H1 (cell line): Measurements from ENCODE around the gene DOK7. TPM values are rescaled to one million over a fixed set of nuclear protein-coding genes. Genes with fewer than 3 reads are reported as not detected.

Experiments
- CTCF ChIA-PET: fragments of 300-600 bp; sonication (Branson Sonifier 250); formaldehyde crosslinking; loops from one replicate; lab custom pipeline; 2021; ENCODE audit not compliant: partially characterized antibody; lab: Charles Lee
- POLR2A ChIA-PET: fragments of 300-600 bp; sonication (Branson Sonifier 250); formaldehyde crosslinking; loops from one replicate; lab custom pipeline; 2021; ENCODE audit warnings: inconsistent platforms; ENCODE audit not compliant: partially characterized antibody; lab: Charles Lee
- DNase-seq, 2 experiments: peaks; one replicate each; pipeline versions ENCODE4 v3.0.0 to v3.0.0-alpha.2; 2010 to 2022; ENCODE audit warnings: low spot score in 2 of 2, low read depth in 1 of 2, mixed read lengths in 1 of 2
- FAIRE-seq: peaks from 2 replicates; lab custom pipeline; 2011; peaks lifted over from hg19 to GRCh38; lab: Jason Lieb, UNC
- H2AFZ ChIP-seq: 2 replicates; pipeline ENCODE4 v1.8.1; 2012; ENCODE audit warnings: low read length, inconsistent platforms
- H2AK5ac ChIP-seq: 2 replicates; pipeline ENCODE4 v1.6.1; 2013; ENCODE audit warnings: low read depth, low read length
- H2BK120ac ChIP-seq: replicated peaks from 2 replicates; pipeline ENCODE3; 2013; ENCODE audit warnings: low read depth, low read length, inconsistent platforms
- H2BK12ac ChIP-seq: 2 replicates; pipeline ENCODE4 v1.6.1; 2013; ENCODE audit warnings: low read depth, low read length
- H2BK15ac ChIP-seq: 2 replicates; pipeline ENCODE4 v1.6.1; 2013; ENCODE audit warnings: low read length
- H2BK20ac ChIP-seq: 2 replicates; pipeline ENCODE4 v1.6.1; 2013; ENCODE audit warnings: low read length
- H2BK5ac ChIP-seq: 2 replicates; pipeline ENCODE4 v1.6.1; 2013; ENCODE audit warnings: low read depth, low read length
- H3K14ac ChIP-seq: 2 replicates; pipeline ENCODE4 v1.6.1; 2013; ENCODE audit warnings: inconsistent platforms; ENCODE audit not compliant: insufficient read length
- H3K18ac ChIP-seq: 2 replicates; pipeline ENCODE4 v1.6.1; 2013; ENCODE audit warnings: low read length; ENCODE audit errors: extremely low read depth
- H3K23ac ChIP-seq: 2 replicates; pipeline ENCODE4 v1.6.1; 2013; ENCODE audit warnings: inconsistent platforms; ENCODE audit not compliant: insufficient read length
- H3K23me2 ChIP-seq: 2 replicates; pipeline ENCODE4 v1.6.1; 2013; ENCODE audit warnings: low read depth, low read length
- H3K27ac ChIP-seq: 2 replicates; pipeline ENCODE4 v1.6.1; 2011; ENCODE audit warnings: low read depth, low read length, inconsistent platforms
- H3K27me3 ChIP-seq, 4 experiments: replicated peaks in 1 of 4; 1 replicate in 1 of 4; 2 replicates in 3 of 4; pipeline versions ENCODE4 v1.6.1 to v1.8.1; 2011 to 2013; ENCODE audit warnings: low read length in 3 of 4, mild to moderate bottlenecking in 3 of 4, inconsistent platforms in 2 of 4, mixed read lengths in 2 of 4, moderate library complexity in 1 of 4; ENCODE audit not compliant: control insufficient read depth in 3 of 4, insufficient read depth in 3 of 4; ENCODE audit errors: extremely low read depth in 1 of 4
- H3K36me3 ChIP-seq, 4 experiments: 2 replicates each; pipeline versions ENCODE4 v1.6.1 to v1.8.1; 2011 to 2013; ENCODE audit warnings: mild to moderate bottlenecking in 4 of 4, low read length in 3 of 4, moderate library complexity in 2 of 4, control low read depth in 1 of 4, inconsistent platforms in 1 of 4; ENCODE audit not compliant: insufficient read depth in 4 of 4, control insufficient read depth in 2 of 4
- H3K4ac ChIP-seq: replicated peaks from 2 replicates; pipeline ENCODE3; 2013; ENCODE audit warnings: low read length, low read depth, mixed read lengths, inconsistent platforms; ENCODE audit not compliant: insufficient read length
- H3K4me1 ChIP-seq, 4 experiments: replicated peaks in 1 of 4; 1 replicate in 1 of 4; 2 replicates in 3 of 4; pipeline versions ENCODE4 v1.6.1 to v1.8.1; 2011 to 2013; ENCODE audit warnings: low read length in 3 of 4, inconsistent platforms in 2 of 4, mixed read lengths in 1 of 4; ENCODE audit not compliant: insufficient read depth in 4 of 4, control insufficient read depth in 3 of 4
- H3K4me2 ChIP-seq, 2 experiments: 2 replicates each; pipeline versions ENCODE4 v1.6.1 to v1.8.1; 2011 to 2013; ENCODE audit warnings: low read depth in 2 of 2, low read length in 2 of 2, control low read depth in 1 of 2, inconsistent platforms in 1 of 2, mild to moderate bottlenecking in 1 of 2; ENCODE audit not compliant: insufficient read depth in 1 of 2
- H3K4me3 ChIP-seq, 4 experiments: fragments of 200-600, 300-600 bp in 1 of 4; sonication (generic), shearing (Covaris generic), sonication (Bioruptor Twin) in 1 of 4; 2 replicates each; pipeline versions ENCODE4 v1.5.1 to v1.8.1; 2011 to 2016; ENCODE audit warnings: low read length in 4 of 4, low read depth in 3 of 4, control low read depth in 2 of 4, inconsistent platforms in 2 of 4, mild to moderate bottlenecking in 2 of 4, mixed read lengths in 1 of 4, moderate library complexity in 1 of 4; ENCODE audit not compliant: insufficient read depth in 2 of 4; ENCODE audit errors: extremely low read depth in 1 of 4
- H3K56ac ChIP-seq: replicated peaks from 2 replicates; pipeline ENCODE3; 2013; ENCODE audit warnings: low read depth, mild to moderate bottlenecking, mixed read lengths, low read length, inconsistent platforms; ENCODE audit not compliant: insufficient read length
- H3K79me1 ChIP-seq: 2 replicates; pipeline ENCODE4 v1.6.1; 2013; ENCODE audit warnings: low read depth, low read length, control low read depth
- H3K79me2 ChIP-seq, 2 experiments: 2 replicates each; pipeline versions ENCODE4 v1.6.1 to v1.8.1; 2012 to 2013; ENCODE audit warnings: low read length in 2 of 2, mild to moderate bottlenecking in 2 of 2, inconsistent platforms in 1 of 2; ENCODE audit not compliant: insufficient read depth in 2 of 2, control insufficient read depth in 1 of 2
- H3K9ac ChIP-seq, 4 experiments: replicated peaks in 1 of 4; 1 replicate in 1 of 4; 2 replicates in 3 of 4; pipeline versions ENCODE4 v1.6.1 to v1.8.1; 2011 to 2013; ENCODE audit warnings: low read depth in 3 of 4, low read length in 3 of 4, control low read depth in 2 of 4, mild to moderate bottlenecking in 2 of 4, moderate library complexity in 2 of 4, inconsistent platforms in 1 of 4; ENCODE audit errors: extremely low read depth in 1 of 4
- H3K9me3 ChIP-seq, 2 experiments: 2 replicates each; pipeline versions ENCODE4 v1.6.1 to v1.8.1; 2012 to 2013; ENCODE audit warnings: mild to moderate bottlenecking in 2 of 2, moderate library complexity in 2 of 2, control low read depth in 1 of 2, inconsistent platforms in 1 of 2, low read depth in 1 of 2, low read length in 1 of 2, mixed read lengths in 1 of 2; ENCODE audit not compliant: insufficient read depth in 2 of 2
- H4K20me1 ChIP-seq, 2 experiments: replicated peaks in 1 of 2; 2 replicates each; pipeline versions ENCODE3 to v1.8.1; 2011 to 2013; ENCODE audit warnings: inconsistent platforms in 2 of 2, low read length in 2 of 2, mild to moderate bottlenecking in 1 of 2; ENCODE audit not compliant: insufficient read depth in 2 of 2, control insufficient read depth in 1 of 2
- H4K5ac ChIP-seq: 2 replicates; pipeline ENCODE4 v1.6.1; 2013; ENCODE audit warnings: low read length, low read depth, mixed read lengths, inconsistent platforms; ENCODE audit not compliant: insufficient read length
- H4K8ac ChIP-seq: 2 replicates; pipeline ENCODE4 v1.8.0; 2013; ENCODE audit warnings: mild to moderate bottlenecking, moderate library complexity, low read length, inconsistent platforms; ENCODE audit not compliant: insufficient read depth; ENCODE audit errors: extremely low read depth
- H4K91ac ChIP-seq: replicated peaks from 2 replicates; pipeline ENCODE3; 2013; ENCODE audit warnings: low read length, mixed read lengths, inconsistent platforms; ENCODE audit not compliant: insufficient read length
- CBX8 ChIP-seq: fragments of 300-800, 300-1000 bp; sonication (generic); IDR thresholded peaks from 2 replicates; pipeline ENCODE4 v1.7.1; 2016; ENCODE audit warnings: low read depth, low read length, borderline replicate concordance
- EZH2 ChIP-seq: fragments of 200-600 bp; sonication (generic); IDR thresholded peaks from 2 replicates; pipeline ENCODE4 v1.7.1; 2012; ENCODE audit warnings: low read depth, mild to moderate bottlenecking, moderate library complexity, low read length, inconsistent platforms; ENCODE audit not compliant: severe bottlenecking
- JUN ChIP-seq: IDR thresholded peaks from 2 replicates; pipeline ENCODE4 v1.6.1; 2011; ENCODE audit warnings: low read depth, mild to moderate bottlenecking, improper control_type of control experiment, low read length
- POU5F1 ChIP-seq: IDR thresholded peaks from 2 replicates; pipeline ENCODE4 v1.6.1; 2011; ENCODE audit warnings: low read depth, mild to moderate bottlenecking, low read length, moderate library complexity
- RAD21 ChIP-seq, 2 experiments: IDR thresholded peaks in 1 of 2; conservative IDR thresholded peaks in 1 of 2; 2 replicates each; pipeline ENCODE4 v1.6.1; 2011; ENCODE audit warnings: low read depth in 2 of 2, low read length in 2 of 2, improper control_type of control experiment in 1 of 2, inconsistent platforms in 1 of 2, mild to moderate bottlenecking in 1 of 2, moderate library complexity in 1 of 2
- RFX5 ChIP-seq: IDR thresholded peaks from 2 replicates; pipeline ENCODE4 v1.6.1; 2011; ENCODE audit warnings: low read depth, low read length, improper control_type of control experiment, borderline replicate concordance
- SP2 ChIP-seq: IDR thresholded peaks from 2 replicates; pipeline ENCODE4 v1.6.1; 2012; ENCODE audit warnings: mild to moderate bottlenecking, low read length, inconsistent platforms
- TBP ChIP-seq: IDR thresholded peaks from 2 replicates; pipeline ENCODE4 v1.6.1; 2011; ENCODE audit warnings: low read depth, low read length, improper control_type of control experiment
- TCF12 ChIP-seq: IDR thresholded peaks from 2 replicates; pipeline ENCODE4 v1.6.1; 2011; ENCODE audit warnings: low read depth, mild to moderate bottlenecking, low read length
- WGBS, 2 experiments: shearing (Covaris generic) in 1 of 2; methylation state at CpG; one replicate each; pipeline versions ENCODE4 v1.1.6 to v1.1.7; 2013 to 2015; ENCODE audit warnings: low lambda C conversion rate in 2 of 2, mixed read lengths in 2 of 2, inconsistent platforms in 1 of 2, low coverage in 1 of 2, missing lambda C conversion rate in 1 of 2; ENCODE audit not compliant: insufficient replicate concordance in 2 of 2, insufficient coverage in 1 of 2, insufficient read length in 1 of 2; ENCODE audit errors: extremely low coverage in 1 of 2, missing lambda C conversion rate in 1 of 2; 5-methylcytosine and 5-hydroxymethylcytosine counted together
- polyA plus RNA-seq, 7 experiments: library from polyadenylated mRNA; depleted of rRNA in 3 of 7; stranded (reverse) in 5 of 7; unstranded in 2 of 7; fragments of >200 nt in 5 of 7; fragments of 200-250 nt in 2 of 7; gene quantifications; 1 replicate in 5 of 7; 2 replicates in 1 of 7; 4 replicates in 1 of 7; pipeline versions ENCODE4 v1.2.1 to v1.2.3, GENCODE V29; 2011 to 2013; ENCODE audit warnings: missing spikeins in 2 of 7, mixed read lengths in 2 of 7
- total RNA-seq: library from RNA; stranded (reverse); fragmentation: NEBNext Ultra II Directional; extraction: Animal tissue kit (Norgen Biotek cat#: 25700); gene quantifications from 2 replicates; pipeline ENCODE4 v1.2.1, GENCODE V29; 2021

The DOK7 gene
- total and polyA plus RNA-seq, 2 of the 8 experiments (the other 6 are each of a cell fraction or from before 2014, with no cell fraction given), result 0.32 TPM; not detected in 1

GRCh38 chr4:3524920-3525319, 61.8 kb downstream of the DOK7 start:
- Histone ChIP-seq H3K79me1 (peaks cover 20% of the 10 kb centered on the region), H2BK20ac (no peak overlapping the region), H3K27ac (no peak overlapping the region), H3K23ac (no peak overlapping the region), H3K27me3 (no peaks in the 10 kb centered on the region), H4K8ac (no peak overlapping the region), H2BK15ac (no peak overlapping the region), H3K4me1 (peaks cover 0 to 4% (median 0%) of the 10 kb centered on the region in 4 experiments; a peak in 1 of 7 replicates), H2AK5ac (no peak overlapping the region), H3K4me2 (no peak overlapping the region), H3K23me2 (no peaks in the 10 kb centered on the region), H3K9me3 (no peaks in the 10 kb centered on the region), H4K91ac (no peak overlapping the region), H3K4me3 (no peak overlapping the region), H2BK5ac (no peak overlapping the region), H4K20me1 (peaks cover 27 to 59% of the 10 kb centered on the region in 2 experiments), H3K56ac (no peak overlapping the region), H2AFZ (no peak overlapping the region), H3K79me2 (peaks cover 0 to 17% of the 10 kb centered on the region in 2 experiments; a peak in 1 of 4 replicates), H3K4ac (no peak overlapping the region), H2BK12ac (no peak overlapping the region), H3K9ac (no peak overlapping the region), H3K14ac (no peak overlapping the region), H3K36me3 (peaks cover 10 to 33% (median 23%) of the 10 kb centered on the region in 4 experiments; a peak in 6 of 8 replicates), H3K18ac (no peak overlapping the region), H4K5ac (no peak overlapping the region), H2BK120ac (no peak overlapping the region)
- TF ChIP-seq TCF12 (no peak), RAD21 (IDR thresholded peaks at IDR 0.05 in 1 of 2, conservative IDR thresholded peaks at IDR 0.05 in 1 of 2; ENCODE audit: low read depth in 2 of 2, low read length in 2 of 2) (no peak), JUN (no peak), POU5F1 (no peak), EZH2 (no peak), SP2 (no peak), RFX5 (no peak), TBP (no peak), CBX8 (no peak)
- FAIRE-seq (no peak), DNase-seq (no peak)
- ChIA-PET POLR2A (no interaction called here), CTCF (interaction anchor here (0.7 to 5.3 kb wide), 3 partner anchors 11 to 258 kb away, joined by 3 to 43 read pairs (median 4); no protein-coding TSS in a partner anchor)
- 88% methylated on average over 19 of the region's 19 CpGs; no CpG with 5 or more reads in 1 of the 2 experiments for WGBS, 2 experiments
